C4-2B (cell line): ENCODE data around the gene FAM124A.

Experiments
- H3K27ac ChIP-seq: fragments of 450-650 bp; 2 replicates; pipeline ENCODE4 v1.5.1; 2017
- ZFX ChIP-seq: fragments of 450-650 bp; IDR thresholded peaks from 2 replicates; pipeline ENCODE4 v1.6.1; 2017
- TF ChIP-seq, protein P1 (sequence below): fragments of 450-650 bp; conservative IDR thresholded peaks from 2 replicates; pipeline ENCODE4 v1.5.1; 2017; ENCODE audit warnings: mild to moderate bottlenecking

FAM124A gene

DNA sequence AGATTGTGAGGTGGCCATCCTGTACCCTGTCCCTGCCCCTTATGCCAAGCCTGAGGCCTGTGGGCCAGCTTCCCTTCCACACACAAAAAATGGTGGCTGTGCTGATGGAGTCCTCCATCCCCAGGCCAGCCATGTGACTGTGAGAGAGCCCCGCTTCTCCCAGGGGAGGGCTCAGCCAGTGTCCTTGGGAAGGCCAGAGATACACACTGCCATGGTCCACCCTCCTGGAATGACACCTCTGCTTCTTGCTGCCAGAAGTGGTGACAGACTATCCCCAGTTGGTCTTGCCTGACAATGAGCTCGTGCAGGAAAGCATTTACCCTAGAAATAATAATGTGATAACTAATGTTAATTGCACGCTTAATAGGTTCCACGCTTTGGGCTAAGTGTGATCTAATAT lies 38.0 kb downstream of the FAM124A start:
- TF ChIP-seq, protein P1, sequence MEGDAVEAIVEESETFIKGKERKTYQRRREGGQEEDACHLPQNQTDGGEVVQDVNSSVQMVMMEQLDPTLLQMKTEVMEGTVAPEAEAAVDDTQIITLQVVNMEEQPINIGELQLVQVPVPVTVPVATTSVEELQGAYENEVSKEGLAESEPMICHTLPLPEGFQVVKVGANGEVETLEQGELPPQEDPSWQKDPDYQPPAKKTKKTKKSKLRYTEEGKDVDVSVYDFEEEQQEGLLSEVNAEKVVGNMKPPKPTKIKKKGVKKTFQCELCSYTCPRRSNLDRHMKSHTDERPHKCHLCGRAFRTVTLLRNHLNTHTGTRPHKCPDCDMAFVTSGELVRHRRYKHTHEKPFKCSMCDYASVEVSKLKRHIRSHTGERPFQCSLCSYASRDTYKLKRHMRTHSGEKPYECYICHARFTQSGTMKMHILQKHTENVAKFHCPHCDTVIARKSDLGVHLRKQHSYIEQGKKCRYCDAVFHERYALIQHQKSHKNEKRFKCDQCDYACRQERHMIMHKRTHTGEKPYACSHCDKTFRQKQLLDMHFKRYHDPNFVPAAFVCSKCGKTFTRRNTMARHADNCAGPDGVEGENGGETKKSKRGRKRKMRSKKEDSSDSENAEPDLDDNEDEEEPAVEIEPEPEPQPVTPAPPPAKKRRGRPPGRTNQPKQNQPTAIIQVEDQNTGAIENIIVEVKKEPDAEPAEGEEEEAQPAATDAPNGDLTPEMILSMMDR: no peak
- no peak for TF ChIP-seq ZFX
- no peak overlapping the region for H3K27ac ChIP-seq

DNA sequence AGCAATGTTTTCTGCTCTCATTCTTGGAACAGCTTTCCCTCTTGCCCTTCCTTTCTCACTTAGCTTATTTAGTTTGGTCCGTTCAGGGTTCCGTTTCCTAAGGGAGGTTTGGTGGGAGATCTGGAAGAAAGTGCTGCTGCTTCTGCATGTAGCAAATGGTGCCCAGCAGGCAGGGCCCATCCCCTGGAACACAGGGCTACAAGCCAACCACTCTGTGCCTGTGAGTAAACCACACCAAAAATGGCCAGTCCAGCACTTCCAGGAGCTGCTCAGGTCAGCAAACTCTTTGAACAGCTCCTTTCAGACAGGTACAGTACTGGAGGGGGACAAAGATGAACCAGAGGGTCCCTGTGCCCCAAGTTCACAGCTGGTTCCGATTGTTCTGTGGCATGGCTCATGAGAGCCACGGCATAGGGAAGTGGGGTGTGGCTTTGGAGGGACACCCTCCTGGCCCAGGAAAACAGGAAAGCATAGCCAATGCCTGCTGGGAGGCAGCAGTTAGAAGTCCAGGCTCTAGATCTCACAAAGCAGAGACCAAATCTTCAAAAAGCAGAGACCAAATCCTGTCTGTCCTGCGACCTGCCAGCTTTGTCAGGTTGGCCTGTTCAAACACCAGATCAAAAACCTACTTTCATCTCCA lies 39.5 kb downstream of the FAM124A start:
- no peak for TF ChIP-seq ZFX
- TF ChIP-seq, protein P1: no peak
- H3K27ac ChIP-seq: no peak overlapping the region

DNA sequence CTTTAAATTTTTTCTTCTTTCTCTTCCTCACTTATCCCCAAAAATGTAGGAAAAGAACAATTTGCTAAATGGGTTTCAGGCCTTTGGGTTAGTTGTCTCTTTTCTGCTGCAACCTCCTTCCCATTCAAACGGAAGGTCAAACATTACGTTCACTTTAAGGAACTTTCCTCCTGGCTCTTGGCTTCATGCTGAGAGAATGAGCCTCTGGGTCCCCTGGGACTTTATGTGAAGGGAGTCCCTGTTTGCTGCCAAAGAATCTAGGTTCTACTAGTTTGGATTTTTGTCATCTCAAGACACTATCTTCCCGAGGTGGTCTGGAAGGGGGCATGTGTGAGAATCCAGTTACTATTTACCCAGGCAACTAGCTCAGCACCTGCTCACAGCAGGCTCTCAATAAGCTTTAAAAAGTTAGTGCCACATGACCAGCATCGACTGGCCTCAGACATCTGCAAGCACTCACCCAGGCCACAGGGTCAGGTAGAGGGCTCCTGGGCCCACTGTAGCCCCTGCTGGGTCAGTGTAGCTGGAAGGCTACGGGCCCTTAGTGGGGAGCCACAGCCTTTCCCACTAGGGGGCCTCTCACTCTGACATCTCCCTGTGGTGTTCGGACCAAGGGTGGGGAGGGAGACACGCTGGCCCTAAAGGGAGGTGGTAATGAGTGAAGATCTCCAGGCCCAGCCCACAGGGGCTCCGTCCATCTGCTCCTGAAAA lies 40.5 kb downstream of the FAM124A start:
- no peak overlapping the region for H3K27ac ChIP-seq
- no peak for TF ChIP-seq ZFX
- TF ChIP-seq, protein P1: peak; percentile 14; the same call in 1 of the 2 replicates

DNA sequence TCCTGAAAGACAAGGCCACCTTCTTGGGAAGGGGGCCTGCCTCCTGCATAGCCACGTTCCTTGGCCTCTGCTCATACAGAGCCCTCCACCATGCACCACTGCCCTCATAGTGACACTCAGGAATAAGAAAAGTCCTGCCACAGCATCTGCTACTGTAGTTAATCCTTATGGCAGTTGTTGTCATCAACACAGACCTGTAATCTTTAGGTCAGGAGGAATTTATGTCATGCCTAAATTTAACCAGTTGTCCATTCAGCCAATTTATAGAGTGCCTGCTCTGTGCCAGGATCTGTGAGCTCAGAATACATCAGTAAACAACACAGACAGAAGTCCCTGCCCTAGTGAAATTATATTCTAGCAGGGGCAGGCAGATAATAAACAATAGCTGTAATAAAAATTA lies 44.4 kb downstream of the FAM124A start:
- TF ChIP-seq, protein P1: no peak
- no peak for TF ChIP-seq ZFX
- no peak overlapping the region for H3K27ac ChIP-seq

DNA sequence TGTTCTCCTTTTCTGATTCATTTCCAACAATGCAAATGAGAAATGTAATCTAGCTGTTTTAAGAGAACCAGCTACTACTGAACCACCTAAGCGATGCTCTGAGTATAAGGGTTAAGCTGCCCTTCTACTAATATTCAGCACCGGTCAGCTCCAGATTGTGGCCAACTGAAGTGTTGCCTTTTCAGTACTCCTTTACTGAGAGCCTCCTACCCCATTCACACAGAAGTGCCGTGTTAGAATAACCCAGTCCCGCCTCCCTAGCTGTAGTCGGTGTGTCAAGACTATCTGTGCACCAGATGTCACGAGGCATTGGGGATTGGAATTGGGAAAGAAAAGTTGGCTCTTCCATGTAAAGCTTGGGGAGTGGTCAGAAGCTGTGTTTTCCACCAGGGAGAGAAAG lies 45.4 kb downstream of the FAM124A start:
- no peak overlapping the region for H3K27ac ChIP-seq
- TF ChIP-seq ZFX: no peak
- TF ChIP-seq, protein P1: no peak

DNA sequence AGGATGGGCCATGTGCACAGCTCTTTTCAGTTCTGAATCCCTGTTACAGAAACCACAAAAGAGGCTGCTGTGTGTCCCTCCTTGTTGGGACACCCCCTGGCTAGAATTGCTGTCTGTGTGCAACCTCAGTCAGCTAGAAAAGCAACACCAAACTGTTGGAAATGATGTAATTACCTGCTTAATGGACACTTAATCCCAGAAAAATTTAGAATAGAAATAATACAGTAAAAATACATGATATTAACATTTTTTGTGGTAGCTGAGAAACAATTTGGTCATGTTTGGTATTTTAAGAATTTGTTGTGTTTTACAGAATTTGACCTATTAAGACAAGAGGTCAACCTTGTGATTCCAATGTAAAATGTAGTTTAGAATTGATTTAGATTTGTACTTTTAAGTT lies 46.8 kb downstream of the FAM124A start:
- no peak for TF ChIP-seq ZFX
- TF ChIP-seq, protein P1: no peak
- H3K27ac ChIP-seq: no peak overlapping the region

DNA sequence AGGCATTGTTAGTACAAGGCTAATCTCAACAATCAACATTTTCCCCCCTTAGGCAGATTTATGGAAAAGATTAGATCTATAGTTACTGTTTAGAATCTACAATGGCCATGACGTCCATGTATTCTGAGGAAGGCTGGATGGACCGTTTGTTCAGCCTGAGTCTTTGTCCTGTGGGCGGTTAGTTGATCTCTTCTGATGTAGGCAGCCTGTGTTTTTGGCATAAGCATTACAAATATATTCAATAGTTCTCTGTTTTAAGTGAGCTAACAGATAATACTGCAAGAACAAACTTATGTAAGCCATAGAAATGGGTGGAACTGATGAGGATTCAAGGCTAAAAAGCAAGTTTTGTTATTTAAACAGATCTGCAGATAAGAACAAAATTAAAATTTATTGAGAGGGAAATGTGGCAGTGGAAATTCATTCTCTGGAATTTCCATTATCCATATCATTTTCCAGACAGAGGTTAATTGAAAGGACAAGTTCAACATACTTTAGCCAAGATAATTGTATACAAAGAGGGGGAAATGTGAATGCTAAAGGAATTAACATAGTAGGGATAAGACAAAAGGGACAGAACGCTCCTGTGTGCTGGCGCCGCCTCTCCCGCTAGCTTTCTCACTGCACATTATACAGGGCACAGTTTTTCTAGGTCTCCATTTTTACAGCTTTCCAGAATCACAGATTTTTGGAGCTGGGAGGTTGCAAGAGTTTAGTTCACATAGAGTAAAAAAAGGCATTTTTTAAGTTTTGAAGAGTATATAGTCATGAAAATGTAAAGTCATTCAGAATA lies 48.6 kb downstream of the FAM124A start:
- TF ChIP-seq, protein P1: no peak
- TF ChIP-seq ZFX: no peak
- H3K27ac ChIP-seq: no peak overlapping the region; the same call in 1 of the 2 replicates
